ENCODE measurements around the gene AADAT.

Gene AADAT

GRCh38 chr4:170097681-170098080, 7.9 kb upstream of the AADAT start:
- H3K4me3 ChIP-seq (ENCODE audit: low read length), result no peak overlapping the region
- H3K9me3 ChIP-seq (ENCODE audit: control insufficient read depth, insufficient read depth, low read length), result no peaks in the 10 kb centered on the region
- no peaks in the 10 kb centered on the region for H3K36me3 ChIP-seq (ENCODE audit: control insufficient read depth, low read length)
- TF ChIP-seq EZH2phosphoT487 (IDR thresholded peaks at IDR 0.05; ENCODE audit: borderline replicate concordance, low read length), result no peak
- TF ChIP-seq, protein P1, sequence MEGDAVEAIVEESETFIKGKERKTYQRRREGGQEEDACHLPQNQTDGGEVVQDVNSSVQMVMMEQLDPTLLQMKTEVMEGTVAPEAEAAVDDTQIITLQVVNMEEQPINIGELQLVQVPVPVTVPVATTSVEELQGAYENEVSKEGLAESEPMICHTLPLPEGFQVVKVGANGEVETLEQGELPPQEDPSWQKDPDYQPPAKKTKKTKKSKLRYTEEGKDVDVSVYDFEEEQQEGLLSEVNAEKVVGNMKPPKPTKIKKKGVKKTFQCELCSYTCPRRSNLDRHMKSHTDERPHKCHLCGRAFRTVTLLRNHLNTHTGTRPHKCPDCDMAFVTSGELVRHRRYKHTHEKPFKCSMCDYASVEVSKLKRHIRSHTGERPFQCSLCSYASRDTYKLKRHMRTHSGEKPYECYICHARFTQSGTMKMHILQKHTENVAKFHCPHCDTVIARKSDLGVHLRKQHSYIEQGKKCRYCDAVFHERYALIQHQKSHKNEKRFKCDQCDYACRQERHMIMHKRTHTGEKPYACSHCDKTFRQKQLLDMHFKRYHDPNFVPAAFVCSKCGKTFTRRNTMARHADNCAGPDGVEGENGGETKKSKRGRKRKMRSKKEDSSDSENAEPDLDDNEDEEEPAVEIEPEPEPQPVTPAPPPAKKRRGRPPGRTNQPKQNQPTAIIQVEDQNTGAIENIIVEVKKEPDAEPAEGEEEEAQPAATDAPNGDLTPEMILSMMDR (IDR thresholded peaks at IDR 0.05; ENCODE audit: low read depth, low read length, poor library complexity, severe bottlenecking), result no peak
- H3K27me3 ChIP-seq (ENCODE audit: control insufficient read depth, low read length), result no peaks in the 10 kb centered on the region
- H3K4me1 ChIP-seq (ENCODE audit: control insufficient read depth, low read length), result no peaks in the 10 kb centered on the region
- no peak overlapping the region for H3K27ac ChIP-seq (ENCODE audit: low read depth, low read length)
- no peak overlapping the region for H3K4me2 ChIP-seq (ENCODE audit: low read length)
- no peaks in the 10 kb centered on the region for H4K20me1 ChIP-seq (ENCODE audit: control insufficient read depth, insufficient read depth, low read depth, low read length)
- H3K79me2 ChIP-seq (ENCODE audit: control insufficient read depth, low read length), result no peaks in the 10 kb centered on the region
- no peaks in the 10 kb centered on the region for H3F3A ChIP-seq (ENCODE audit: control insufficient read depth, insufficient read depth)
- no peaks in the 10 kb centered on the region for H3K9me2 ChIP-seq (replicated peaks; ENCODE audit: control insufficient read depth, low read length)

DNA sequence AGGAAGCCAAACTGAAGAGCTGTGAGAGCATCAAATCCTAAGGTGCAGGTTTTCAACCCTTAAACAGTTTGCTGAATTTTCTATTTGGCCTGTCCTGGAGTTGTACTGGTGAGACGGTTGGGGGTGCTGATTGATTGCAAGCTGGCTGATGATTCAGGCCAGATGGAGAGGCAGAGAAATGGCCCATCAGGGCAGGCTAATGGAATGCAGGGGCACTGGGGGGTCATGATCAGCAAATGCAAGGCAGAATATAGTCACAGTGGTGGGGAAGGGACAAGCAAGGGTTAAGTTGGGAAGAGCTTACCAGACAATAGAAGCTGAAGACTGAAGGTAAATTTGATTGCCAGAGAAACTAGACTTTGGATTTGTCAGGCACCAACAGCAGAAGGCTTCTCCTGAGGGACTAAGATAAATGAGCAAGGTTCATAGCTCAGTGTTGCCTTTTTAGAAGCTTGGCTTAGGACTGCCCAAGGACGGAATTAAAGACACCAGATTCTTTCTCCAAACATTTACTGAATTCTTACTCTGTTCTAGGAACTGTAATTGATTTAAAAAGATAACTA, 4.3 kb upstream of the AADAT start:
- no peaks in the 10 kb centered on the region for H4K20me1 ChIP-seq (ENCODE audit: control insufficient read depth, insufficient read depth, low read depth, low read length)
- H3K9me2 ChIP-seq (replicated peaks; ENCODE audit: control insufficient read depth, low read length), result no peaks in the 10 kb centered on the region
- no peaks in the 10 kb centered on the region for H3F3A ChIP-seq (ENCODE audit: control insufficient read depth, insufficient read depth)
- no peak overlapping the region for H3K27ac ChIP-seq (ENCODE audit: low read depth, low read length)
- no peaks in the 10 kb centered on the region for H3K27me3 ChIP-seq (ENCODE audit: control insufficient read depth, low read length)
- H3K4me3 ChIP-seq (ENCODE audit: low read length), result no peak overlapping the region
- no peaks in the 10 kb centered on the region; the same call in 1 of the 2 replicates for H3K9me3 ChIP-seq (ENCODE audit: control insufficient read depth, insufficient read depth, low read length)
- H3K4me2 ChIP-seq (ENCODE audit: low read length), result no peak overlapping the region
- H3K36me3 ChIP-seq (ENCODE audit: control insufficient read depth, low read length), result no peaks in the 10 kb centered on the region
- TF ChIP-seq, protein P1 (IDR thresholded peaks at IDR 0.05; ENCODE audit: low read depth, low read length, poor library complexity, severe bottlenecking), result no peak
- TF ChIP-seq EZH2phosphoT487 (IDR thresholded peaks at IDR 0.05; ENCODE audit: borderline replicate concordance, low read length), result no peak
- no peaks in the 10 kb centered on the region for H3K79me2 ChIP-seq (ENCODE audit: control insufficient read depth, low read length)
- no peaks in the 10 kb centered on the region for H3K4me1 ChIP-seq (ENCODE audit: control insufficient read depth, low read length)

GRCh38 chr4:170091069-170091696, 1.4 kb upstream of the AADAT start:
- TF ChIP-seq EZH2phosphoT487 (IDR thresholded peaks at IDR 0.05; ENCODE audit: borderline replicate concordance, low read length), result no peak
- TF ChIP-seq, protein P1 (IDR thresholded peaks at IDR 0.05; ENCODE audit: low read depth, low read length, poor library complexity, severe bottlenecking), result no peak
- no peak overlapping the region for H3K4me3 ChIP-seq (ENCODE audit: low read length)
- no peak overlapping the region for H3K4me2 ChIP-seq (ENCODE audit: low read length)
- no peaks in the 10 kb centered on the region; the same call in 1 of the 2 replicates for H3K9me3 ChIP-seq (ENCODE audit: control insufficient read depth, insufficient read depth, low read length)
- H3K27me3 ChIP-seq (ENCODE audit: control insufficient read depth, low read length), result no peaks in the 10 kb centered on the region
- H3K79me2 ChIP-seq (ENCODE audit: control insufficient read depth, low read length), result no peaks in the 10 kb centered on the region
- H3K9me2 ChIP-seq (replicated peaks; ENCODE audit: control insufficient read depth, low read length), result no peaks in the 10 kb centered on the region
- no peaks in the 10 kb centered on the region for H3K4me1 ChIP-seq (ENCODE audit: control insufficient read depth, low read length)
- no peaks in the 10 kb centered on the region for H4K20me1 ChIP-seq (ENCODE audit: control insufficient read depth, insufficient read depth, low read depth, low read length)
- H3F3A ChIP-seq (ENCODE audit: control insufficient read depth, insufficient read depth), result no peaks in the 10 kb centered on the region
- no peak overlapping the region for H3K27ac ChIP-seq (ENCODE audit: low read depth, low read length)
- H3K36me3 ChIP-seq (ENCODE audit: control insufficient read depth, low read length), result no peaks in the 10 kb centered on the region

All from DOHH2 (cell line).